ENCODE data around the gene MBD5. TPM values are rescaled to one million over a fixed set of nuclear protein-coding genes. Genes with fewer than 3 reads are reported as not detected.

Gene MBD5
- total and polyA plus RNA-seq, 4 experiments from 2014 or later, result 3.1 to 64.5 (median 33.9) TPM

GRCh38 chr2:148487439-148487838 is 466.5 kb downstream of the MBD5 start:
- H3K36me3 ChIP-seq (ENCODE audit: insufficient read depth, low read length), result no peaks in the 10 kb centered on the region
- peaks cover 0 to 2% (median 0%) of the 10 kb centered on the region in 8 donors for H3K9me3 Mint-ChIP-seq
- no peaks in the 10 kb centered on the region for H3K27me3 ChIP-seq (ENCODE audit: insufficient read depth, low read length)
- ChIA-PET CTCF (ENCODE audit: partially characterized antibody) (no interaction called here), POLR2A (ENCODE audit: partially characterized antibody) (no interaction called here)
- no peaks in the 10 kb centered on the region for H3K4me1 Mint-ChIP-seq
- intact Hi-C loops (cut with micrococcal nuclease), result no loop called here
- H3K4me1 ChIP-seq (ENCODE audit: insufficient read depth, low read length), result no peaks in the 10 kb centered on the region
- no peaks in the 10 kb centered on the region for H3K9me3 ChIP-seq (ENCODE audit: control insufficient read depth in 1 of 2, low read length in 2 of 2)
- no peak for DNase-seq
- no peak overlapping the region for H3K4me3 ChIP-seq (ENCODE audit: low read length in 2 of 2)
- no peak overlapping the region for H3K27ac ChIP-seq (ENCODE audit: low read depth, low read length)
- H3K27ac Mint-ChIP-seq, result no peak overlapping the region
- H3K27me3 Mint-ChIP-seq, result no peaks in the 10 kb centered on the region
- no peak overlapping the region for H3K4me3 Mint-ChIP-seq
- H3K36me3 Mint-ChIP-seq, result peaks cover 23 to 50% of the 10 kb centered on the region in 2 donors

DNA sequence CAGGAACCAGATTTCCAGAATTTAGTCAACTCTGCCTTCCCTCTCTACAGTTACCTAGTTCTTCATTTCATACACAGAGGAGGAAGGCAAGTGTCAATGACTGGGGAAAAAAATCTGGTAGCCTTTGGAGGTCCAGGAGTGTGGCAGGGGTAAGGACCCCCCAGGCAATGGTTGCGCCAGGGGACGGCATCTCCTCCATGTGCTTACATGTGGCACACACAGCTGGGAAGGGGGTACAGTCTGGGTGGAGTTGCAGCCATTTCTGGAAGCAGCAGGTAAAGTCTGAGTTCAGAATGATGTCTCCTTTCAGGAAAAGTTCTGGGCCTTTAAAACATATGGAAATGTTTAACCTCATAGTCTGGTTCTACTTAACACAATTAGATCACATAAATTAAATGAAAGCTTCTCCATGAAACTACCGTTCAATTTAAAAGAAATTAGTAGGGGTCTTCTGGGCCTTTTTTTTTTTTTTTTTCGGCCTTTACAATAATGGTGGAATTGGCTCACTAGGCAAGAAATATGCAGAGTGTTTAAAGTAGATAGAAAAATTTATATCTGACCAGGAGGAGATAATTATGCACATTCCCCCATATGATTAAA is 470.0 kb downstream of the MBD5 start:
- POLR2A ChIA-PET (ENCODE audit: partially characterized antibody), result no interaction called here
- intact Hi-C loops (cut with micrococcal nuclease), result no loop called here
- no peaks in the 10 kb centered on the region for H3K4me1 ChIP-seq (ENCODE audit: insufficient read depth, low read length)
- Mint-ChIP-seq H3K4me3 (no peak overlapping the region), H3K9me3 (no peaks in the 10 kb centered on the region), H3K4me1 (no peaks in the 10 kb centered on the region), H3K27me3 (no peaks in the 10 kb centered on the region), H3K36me3 (peaks cover 24 to 33% of the 10 kb centered on the region in 2 donors), H3K27ac (peak overlapping the region in 1 of 7 donors; percentile 30)
- H3K36me3 ChIP-seq (ENCODE audit: insufficient read depth, low read length), result no peaks in the 10 kb centered on the region
- H3K27me3 ChIP-seq (ENCODE audit: insufficient read depth, low read length), result no peaks in the 10 kb centered on the region
- H3K4me3 ChIP-seq (ENCODE audit: low read length in 2 of 2), result no peak overlapping the region
- CTCF ChIA-PET (ENCODE audit: partially characterized antibody), result no interaction called here
- H3K27ac ChIP-seq (ENCODE audit: low read depth, low read length), result no peak overlapping the region
- DNase-seq, result no peak
- H3K9me3 ChIP-seq (ENCODE audit: control insufficient read depth in 1 of 2, low read length in 2 of 2), result no peaks in the 10 kb centered on the region

DNA sequence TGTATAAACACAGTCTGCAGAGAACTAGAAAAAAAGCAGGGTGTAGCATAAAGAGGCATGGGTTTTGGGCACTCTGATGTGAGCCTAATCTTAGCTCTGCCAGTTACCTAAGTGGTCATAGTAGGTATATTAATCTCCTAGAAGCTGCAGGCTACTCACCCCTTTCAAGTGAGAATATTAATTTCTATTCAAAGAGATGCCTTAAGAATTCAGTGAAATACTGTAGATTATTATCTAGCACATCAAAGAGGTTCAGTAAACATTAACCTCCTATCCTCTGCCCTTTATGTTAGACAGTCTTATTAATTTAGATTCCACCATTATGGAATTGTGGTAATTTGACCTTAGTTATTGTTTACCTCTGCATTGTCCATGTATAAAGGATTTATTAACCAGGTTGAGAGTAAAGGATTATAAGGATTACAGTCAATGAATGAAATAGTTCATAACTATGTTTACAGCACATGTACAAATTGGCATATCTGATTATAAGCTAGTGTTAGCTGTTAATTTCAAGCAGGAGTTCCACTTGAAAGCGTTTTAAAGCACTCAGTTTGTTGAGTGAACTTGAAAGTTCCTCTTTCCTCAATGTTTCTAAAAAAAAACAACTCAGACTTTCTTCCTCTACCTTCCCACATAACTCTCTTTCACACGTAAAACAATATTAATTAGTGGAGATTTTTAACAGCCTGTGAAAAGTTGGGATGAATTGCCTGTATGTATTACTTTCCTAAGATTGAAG is 473.1 kb downstream of the MBD5 start:
- POLR2A ChIA-PET (ENCODE audit: partially characterized antibody), result no interaction called here

DNA sequence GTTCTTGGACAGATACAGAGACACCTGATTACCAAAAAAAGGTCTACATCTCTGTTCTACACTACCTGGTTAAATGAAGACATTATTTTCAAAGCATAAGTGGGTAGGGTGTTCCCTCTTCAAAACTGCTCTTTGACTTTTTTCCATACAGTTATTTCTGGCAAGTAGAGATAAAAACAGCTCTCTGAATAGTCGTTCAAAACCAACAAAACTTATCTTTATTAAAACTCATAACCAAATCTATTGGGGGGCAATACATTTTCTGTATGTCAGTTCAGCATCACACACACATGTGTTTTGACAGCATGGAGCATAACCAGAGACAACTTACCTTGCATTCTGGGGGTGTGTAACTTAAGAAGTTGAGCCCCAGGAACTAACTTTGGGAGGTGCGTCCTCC is 474.7 kb downstream of the MBD5 start:
- POLR2A ChIA-PET (ENCODE audit: partially characterized antibody), result no interaction called here
- Mint-ChIP-seq H3K36me3 (peaks cover under 1 to 4% of the 10 kb centered on the region in 2 donors), H3K27me3 (no peaks in the 10 kb centered on the region), H3K4me3 (no peak overlapping the region), H3K27ac (peak overlapping the region in 1 of 7 donors; percentile 48), H3K4me1 (no peaks in the 10 kb centered on the region), H3K9me3 (no peaks in the 10 kb centered on the region)
- intact Hi-C loops (cut with micrococcal nuclease), result no loop called here
- CTCF ChIA-PET (ENCODE audit: partially characterized antibody), result interaction anchor here (4.6 kb wide), 1 partner anchor 14 kb away, joined by 20 read pairs; no protein-coding TSS in a partner anchor
- no peaks in the 10 kb centered on the region for H3K9me3 ChIP-seq (ENCODE audit: control insufficient read depth in 1 of 2, low read length in 2 of 2)
- H3K36me3 ChIP-seq (ENCODE audit: insufficient read depth, low read length), result no peaks in the 10 kb centered on the region
- H3K4me1 ChIP-seq (ENCODE audit: insufficient read depth, low read length), result no peaks in the 10 kb centered on the region
- H3K27me3 ChIP-seq (ENCODE audit: insufficient read depth, low read length), result no peaks in the 10 kb centered on the region
- DNase-seq, result no peak
- no peak overlapping the region for H3K27ac ChIP-seq (ENCODE audit: low read depth, low read length)
- no peak overlapping the region for H3K4me3 ChIP-seq (ENCODE audit: low read length in 2 of 2)

More for the DNA sequence above, 473.1 kb downstream of the MBD5 start:
- Mint-ChIP-seq H3K36me3 (peaks cover 16 to 17% of the 10 kb centered on the region in 2 donors), H3K4me3 (no peak overlapping the region), H3K9me3 (no peaks in the 10 kb centered on the region), H3K4me1 (no peaks in the 10 kb centered on the region), H3K27ac (no peak overlapping the region), H3K27me3 (no peaks in the 10 kb centered on the region)
- CTCF ChIA-PET (ENCODE audit: partially characterized antibody), result no interaction called here
- Histone ChIP-seq H3K4me3 (ENCODE audit: low read length in 2 of 2) (no peak overlapping the region), H3K27me3 (ENCODE audit: insufficient read depth, low read length) (no peaks in the 10 kb centered on the region), H3K9me3 (ENCODE audit: control insufficient read depth in 1 of 2, low read length in 2 of 2) (no peaks in the 10 kb centered on the region), H3K36me3 (ENCODE audit: insufficient read depth, low read length) (no peaks in the 10 kb centered on the region), H3K27ac (ENCODE audit: low read depth, low read length) (no peak overlapping the region), H3K4me1 (ENCODE audit: insufficient read depth, low read length) (no peaks in the 10 kb centered on the region)
- no peak for DNase-seq
- intact Hi-C loops (cut with micrococcal nuclease), result no loop called here

- no peak for DNase-seq
- Histone ChIP-seq H3K4me1 (ENCODE audit: insufficient read depth, low read length) (no peaks in the 10 kb centered on the region), H3K36me3 (ENCODE audit: insufficient read depth, low read length) (no peaks in the 10 kb centered on the region), H3K4me3 (ENCODE audit: low read length in 2 of 2) (no peak overlapping the region), H3K27me3 (ENCODE audit: insufficient read depth, low read length) (no peaks in the 10 kb centered on the region), H3K27ac (ENCODE audit: low read depth, low read length) (no peak overlapping the region), H3K9me3 (ENCODE audit: control insufficient read depth in 1 of 2, low read length in 2 of 2) (no peaks in the 10 kb centered on the region)
- Mint-ChIP-seq H3K9me3 (no peaks in the 10 kb centered on the region), H3K4me3 (no peak overlapping the region), H3K27me3 (no peaks in the 10 kb centered on the region), H3K27ac (no peak overlapping the region), H3K4me1 (no peaks in the 10 kb centered on the region), H3K36me3 (peaks cover 2 to 3% of the 10 kb centered on the region in 2 donors)
- intact Hi-C loops (cut with micrococcal nuclease), result loop anchor here (10.0 kb wide), 2 partner anchors 1063 to 1207 kb away; no protein-coding TSS in a partner anchor
- POLR2A ChIA-PET (ENCODE audit: partially characterized antibody), result no interaction called here
- CTCF ChIA-PET (ENCODE audit: partially characterized antibody), result interaction anchor here (1.5 kb wide), 1 partner anchor 8 kb away, joined by 6 read pairs; no protein-coding TSS in a partner anchor
Observed at GRCh38 chr2:148501545-148501944, 480.7 kb downstream of the MBD5 start.

DNA sequence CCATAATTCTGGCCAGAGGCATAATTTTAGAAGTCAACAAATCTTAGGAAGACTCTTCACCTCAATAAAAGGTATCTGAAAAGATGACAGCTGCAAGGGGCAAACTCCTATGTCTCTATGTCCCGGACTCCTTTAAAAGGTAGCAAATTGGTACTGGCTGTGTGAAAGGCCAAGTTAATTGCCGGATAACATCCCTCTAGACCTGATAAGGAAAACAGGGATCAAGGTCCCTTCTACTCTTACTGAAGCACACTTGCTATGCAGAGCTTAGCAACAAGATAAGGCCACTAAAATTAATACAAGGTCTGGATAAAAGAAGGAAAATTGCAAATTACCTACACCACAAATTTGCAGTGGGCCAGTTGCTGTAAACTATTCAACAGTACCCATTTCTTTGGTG is 482.6 kb downstream of the MBD5 start:
- no peaks in the 10 kb centered on the region for H3K27me3 ChIP-seq (ENCODE audit: insufficient read depth, low read length)
- no peaks in the 10 kb centered on the region for H3K4me1 Mint-ChIP-seq
- no peaks in the 10 kb centered on the region for H3K9me3 Mint-ChIP-seq
- peaks cover 2 to 3% of the 10 kb centered on the region in 2 donors for H3K36me3 Mint-ChIP-seq
- H3K27ac ChIP-seq (ENCODE audit: low read depth, low read length), result no peak overlapping the region
- intact Hi-C loops (cut with micrococcal nuclease), result loop anchor here (10.0 kb wide), 2 partner anchors 1061 to 1209 kb away; no protein-coding TSS in a partner anchor
- H3K4me1 ChIP-seq (ENCODE audit: insufficient read depth, low read length), result no peaks in the 10 kb centered on the region
- DNase-seq, result no peak
- no peaks in the 10 kb centered on the region for H3K9me3 ChIP-seq (ENCODE audit: control insufficient read depth in 1 of 2, low read length in 2 of 2)
- H3K4me3 ChIP-seq (ENCODE audit: low read length in 2 of 2), result no peak overlapping the region
- POLR2A ChIA-PET (ENCODE audit: partially characterized antibody), result interaction anchor here (0.6 kb wide), 1 partner anchor 550 kb away, joined by 3 read pairs; no protein-coding TSS in a partner anchor
- no peak overlapping the region for H3K27ac Mint-ChIP-seq
- H3K36me3 ChIP-seq (ENCODE audit: insufficient read depth, low read length), result no peaks in the 10 kb centered on the region
- H3K27me3 Mint-ChIP-seq, result no peaks in the 10 kb centered on the region
- CTCF ChIA-PET (ENCODE audit: partially characterized antibody), result no interaction called here
- no peak overlapping the region for H3K4me3 Mint-ChIP-seq

GRCh38 chr2:148507970-148508369 is 487.1 kb downstream of the MBD5 start:
- H3K4me3 Mint-ChIP-seq, result no peak overlapping the region
- DNase-seq, result no peak
- H3K36me3 Mint-ChIP-seq, result peaks cover 0 to 3% of the 10 kb centered on the region in 2 donors
- H3K4me1 ChIP-seq (ENCODE audit: insufficient read depth, low read length), result peaks cover 14% of the 10 kb centered on the region
- H3K4me1 Mint-ChIP-seq, result peaks cover 8 to 20% (median 15%) of the 10 kb centered on the region in 4 donors
- H3K9me3 ChIP-seq (ENCODE audit: control insufficient read depth in 1 of 2, low read length in 2 of 2), result no peaks in the 10 kb centered on the region
- no peak overlapping the region for H3K27ac ChIP-seq (ENCODE audit: low read depth, low read length)
- no peaks in the 10 kb centered on the region for H3K36me3 ChIP-seq (ENCODE audit: insufficient read depth, low read length)
- H3K27ac Mint-ChIP-seq, result no peak overlapping the region
- intact Hi-C loops (cut with micrococcal nuclease), result loop anchor here (5.0 to 10.0 kb wide), 4 partner anchors 44 to 1213 kb away; no protein-coding TSS in a partner anchor
- CTCF ChIA-PET (ENCODE audit: partially characterized antibody), result interaction anchor here (1.2 to 4.9 kb wide), 10 partner anchors 10 to 575 kb away, joined by 3 to 89 read pairs (median 16); no protein-coding TSS in a partner anchor
- H3K4me3 ChIP-seq (ENCODE audit: low read length in 2 of 2), result no peak overlapping the region
- H3K27me3 Mint-ChIP-seq, result no peaks in the 10 kb centered on the region
- H3K9me3 Mint-ChIP-seq, result no peaks in the 10 kb centered on the region
- POLR2A ChIA-PET (ENCODE audit: partially characterized antibody), result interaction anchor here (2.0 to 2.5 kb wide), 4 partner anchors 15 to 138 kb away, joined by 9 to 42 read pairs (median 16); no protein-coding TSS in a partner anchor
- no peaks in the 10 kb centered on the region for H3K27me3 ChIP-seq (ENCODE audit: insufficient read depth, low read length)
